SK-N-SH (cell line): ENCODE measurements around the gene CLN3. TPM values are rescaled to one million over a fixed set of nuclear protein-coding genes. Genes with fewer than 3 reads are reported as not detected.

ENCODE experiments used
- CTCF ChIA-PET: fragments of 300-600, 350-600 bp; formaldehyde crosslinking; extraction: SDS; loops from one replicate; lab custom pipeline; 2021; lab: Yijun Ruan, JAX
- POLR2A ChIA-PET: fragments of 350-600 bp; sonication (Branson Sonifier 250); formaldehyde crosslinking; extraction: SDS; loops from one replicate; lab custom pipeline; 2020; ENCODE audit warnings: antibody characterized with exemption, inconsistent platforms; lab: Yijun Ruan, JAX
- DNase-seq: peaks from one replicate; pipeline ENCODE4 v3.0.0; 2012
- H2AFZ ChIP-seq: fragments of 200-600 bp; sonication (generic); 2 replicates; pipeline ENCODE4 v1.8.1; 2016; ENCODE audit warnings: antibody characterized with exemption, mild to moderate bottlenecking, low read depth
- H3F3A ChIP-seq: fragments of 200-600 bp; sonication (generic); replicated peaks from 2 replicates; pipeline ENCODE3; 2016; ENCODE audit warnings: antibody characterized with exemption, mild to moderate bottlenecking; ENCODE audit not compliant: insufficient read depth
- H3K27ac ChIP-seq, 2 experiments: fragments of 200-500 bp in 1 of 2; fragments of 200-600 bp in 1 of 2; sonication (Bioruptor generic) in 1 of 2; sonication (generic), shearing (Covaris generic) in 1 of 2; 2 replicates each; pipeline versions ENCODE4 v1.5.1 to v1.6.1; 2014 to 2016; ENCODE audit warnings: low read depth in 2 of 2, inconsistent platforms in 1 of 2, low read length in 1 of 2, mild to moderate bottlenecking in 1 of 2, mixed read lengths in 1 of 2
- H3K27me3 ChIP-seq: fragments of 200-600 bp; sonication (generic), shearing (Covaris generic); 2 replicates; pipeline ENCODE4 v1.6.1; 2016; ENCODE audit warnings: mixed run types; ENCODE audit not compliant: insufficient read depth
- H3K36me3 ChIP-seq, 2 experiments: fragments of 200-500 bp in 1 of 2; fragments of 200-600 bp in 1 of 2; sonication (Bioruptor generic) in 1 of 2; sonication (generic) in 1 of 2; replicated peaks in 1 of 2; 2 replicates each; pipeline versions ENCODE3 to v1.5.1; 2014 to 2016; ENCODE audit warnings: low read length in 1 of 2, mild to moderate bottlenecking in 1 of 2; ENCODE audit not compliant: insufficient read depth in 2 of 2, control insufficient read depth in 1 of 2
- H3K4me1 ChIP-seq, 2 experiments: fragments of 200-500 bp in 1 of 2; fragments of 200-600 bp in 1 of 2; sonication (Bioruptor generic) in 1 of 2; sonication (generic), shearing (Covaris generic) in 1 of 2; 2 replicates each; pipeline versions ENCODE4 v1.5.1 to v1.6.1; 2014 to 2016; ENCODE audit warnings: low read depth in 1 of 2, low read length in 1 of 2, mixed run types in 1 of 2; ENCODE audit not compliant: insufficient read depth in 2 of 2, control insufficient read depth in 1 of 2
- H3K4me2 ChIP-seq: fragments of 200-600 bp; sonication (generic), shearing (Covaris generic); 2 replicates; pipeline ENCODE4 v1.6.1; 2017; ENCODE audit warnings: mixed run types
- H3K4me3 ChIP-seq, 2 experiments: fragments of 200-500 bp in 1 of 2; fragments of 200-600 bp in 1 of 2; sonication (Bioruptor generic) in 1 of 2; sonication (generic), shearing (Covaris generic) in 1 of 2; 2 replicates each; pipeline versions ENCODE4 v1.5.1 to v1.8.1; 2014 to 2016; ENCODE audit warnings: low read depth in 2 of 2, inconsistent platforms in 1 of 2, low read length in 1 of 2, mild to moderate bottlenecking in 1 of 2, mixed read lengths in 1 of 2, moderate library complexity in 1 of 2
- H3K79me2 ChIP-seq: fragments of 200-600 bp; sonication (generic); 2 replicates; pipeline ENCODE4 v1.8.1; 2017; ENCODE audit warnings: mild to moderate bottlenecking; ENCODE audit not compliant: insufficient read depth
- H3K9ac ChIP-seq: fragments of 200-600 bp; sonication (generic); 2 replicates; pipeline ENCODE4 v1.6.1; 2017; ENCODE audit warnings: mixed run types
- H3K9me2 ChIP-seq: fragments of 200-600 bp; sonication (generic); 2 replicates; pipeline ENCODE4 v1.6.1; 2017; ENCODE audit warnings: mixed run types
- H3K9me3 ChIP-seq: fragments of 200-600 bp; sonication (generic); 2 replicates; pipeline ENCODE4 v1.6.1; 2017; ENCODE audit warnings: mixed run types, mild to moderate bottlenecking, moderate library complexity
- H4K20me1 ChIP-seq: fragments of 200-600 bp; sonication (generic); 2 replicates; pipeline ENCODE4 v1.6.1; 2017; ENCODE audit warnings: mild to moderate bottlenecking, mixed run types; ENCODE audit not compliant: insufficient read depth
- CHD2 ChIP-seq: fragments of 150-350 bp; IDR thresholded peaks from 2 replicates; pipeline ENCODE4 v1.6.1; 2018; ENCODE audit warnings: low read length; ENCODE audit not compliant: partially characterized antibody
- CTCF ChIP-seq: fragments of 200-600 bp; sonication (generic); IDR thresholded peaks from 2 replicates; pipeline ENCODE4 v1.6.1; 2017; ENCODE audit warnings: antibody characterized with exemption, mild to moderate bottlenecking, moderate library complexity
- ELF1 ChIP-seq: IDR thresholded peaks from 2 replicates; pipeline ENCODE4 v1.4.0; 2012
- EP300 ChIP-seq, 2 experiments: IDR thresholded peaks; 2 replicates each; pipeline versions ENCODE4 v1.4.0 to v1.6.1; 2012; ENCODE audit warnings: borderline replicate concordance in 1 of 2, low read depth in 1 of 2, low read length in 1 of 2
- EZH2phosphoT487 ChIP-seq: fragments of 200-600 bp; sonication (generic); IDR thresholded peaks from 2 replicates; pipeline ENCODE4 v1.6.1; 2017; ENCODE audit warnings: low read depth, mixed run types, mild to moderate bottlenecking, antibody characterized with exemption, moderate library complexity, borderline replicate concordance
- FOXJ3 ChIP-seq: sonication (generic); formaldehyde crosslinking; IDR thresholded peaks from 2 replicates; pipeline ENCODE4 v1.5.1; 2020; ENCODE audit warnings: mild to moderate bottlenecking, missing genetic modification reagents
- FOXM1 ChIP-seq: IDR thresholded peaks from 2 replicates; pipeline ENCODE4 v1.4.0; 2012; ENCODE audit warnings: low read depth, mild to moderate bottlenecking
- IRF3 ChIP-seq: fragments of 150-350 bp; IDR thresholded peaks from 2 replicates; pipeline ENCODE4 v1.6.1; 2016; ENCODE audit warnings: mild to moderate bottlenecking, low read depth, low read length
- NRF1 ChIP-seq: IDR thresholded peaks from 2 replicates; pipeline ENCODE4 v1.6.1; 2012; ENCODE audit warnings: low read depth, mild to moderate bottlenecking, low read length
- RAD21 ChIP-seq: IDR thresholded peaks from 2 replicates; pipeline ENCODE4 v1.6.1; 2012; ENCODE audit warnings: mild to moderate bottlenecking, low read length
- REST ChIP-seq: IDR thresholded peaks from 2 replicates; pipeline ENCODE4 v1.6.1; 2012; ENCODE audit warnings: mild to moderate bottlenecking, low read depth, low read length, moderate library complexity
- RFX5 ChIP-seq: IDR thresholded peaks from 2 replicates; pipeline ENCODE4 v1.6.1; 2012; ENCODE audit warnings: mild to moderate bottlenecking, improper control_type of control experiment, low read length
- TAF1 ChIP-seq: IDR thresholded peaks from 2 replicates; pipeline ENCODE4 v1.6.1; 2012; ENCODE audit warnings: low read depth, mild to moderate bottlenecking, low read length, moderate library complexity, borderline replicate concordance
- TCF12 ChIP-seq: IDR thresholded peaks from 2 replicates; pipeline ENCODE4 v1.4.0; 2012
- TEAD4 ChIP-seq: IDR thresholded peaks from 2 replicates; pipeline ENCODE4 v1.4.0; 2012; ENCODE audit warnings: mild to moderate bottlenecking, borderline replicate concordance; ENCODE audit not compliant: insufficient read depth
- USF1 ChIP-seq: IDR thresholded peaks from 2 replicates; pipeline ENCODE4 v1.4.0; 2012; ENCODE audit warnings: low read depth, borderline replicate concordance
- USF2 ChIP-seq: fragments of 150-350 bp; IDR thresholded peaks from 2 replicates; pipeline ENCODE4 v1.6.1; 2017; ENCODE audit warnings: antibody characterized with exemption, low read length, low read depth, borderline replicate concordance
- YY1 ChIP-seq: IDR thresholded peaks from 2 replicates; pipeline ENCODE4 v1.4.0; 2012; ENCODE audit warnings: low read depth, mild to moderate bottlenecking
- ZBTB33 ChIP-seq: IDR thresholded peaks from 2 replicates; pipeline ENCODE4 v1.4.0; 2012; ENCODE audit warnings: low read depth, borderline replicate concordance
- WGBS: methylation state at CpG from one replicate; pipeline ENCODE4 v1.1.6; 2017; ENCODE audit warnings: low lambda C conversion rate; 5-methylcytosine and 5-hydroxymethylcytosine counted together
- polyA plus RNA-seq, 3 experiments: library from polyadenylated mRNA; depleted of rRNA; stranded (reverse); fragments of >200 nt; gene quantifications; 2 replicates each; pipeline ENCODE4 v1.2.3, GENCODE V29; 2012

Gene CLN3
- polyA plus RNA-seq, 1 of the 3 experiments (the other 2 are of a cell fraction) = 18.5 TPM

GRCh38 chr16:28526201-28527099 lies 34.6 kb upstream of the CLN3 start:
- TF ChIP-seq USF2 (no peak), EZH2phosphoT487 (no peak), TAF1 (no peak), REST (no peak), IRF3 (no peak), CTCF (no peak), YY1 (no peak), EP300 (IDR thresholded peaks at IDR 0.05; ENCODE audit: borderline replicate concordance in 1 of 2, low read depth in 1 of 2, low read length in 1 of 2) (no peak), RFX5 (no peak), ZBTB33 (no peak), NRF1 (no peak), ELF1 (no peak), FOXM1 (no peak), TEAD4 (no peak), RAD21 (no peak), TCF12 (no peak), CHD2 (no peak), USF1 (no peak), FOXJ3 (CRISPR knock-in tag) (no peak)
- CTCF ChIA-PET = no interaction called here
- Histone ChIP-seq H3K9me3 (no peaks in the 10 kb centered on the region), H3K36me3 (no peaks in the 10 kb centered on the region), H3K79me2 (no peaks in the 10 kb centered on the region), H3K9ac (no peak overlapping the region), H3K4me1 (no peaks in the 10 kb centered on the region), H3K27me3 (no peaks in the 10 kb centered on the region), H3F3A (no peaks in the 10 kb centered on the region), H3K9me2 (no peaks in the 10 kb centered on the region), H3K4me2 (no peak overlapping the region), H3K27ac (no peak overlapping the region), H2AFZ (no peak overlapping the region), H3K4me3 (no peak overlapping the region), H4K20me1 (no peaks in the 10 kb centered on the region)
- WGBS = 72% methylated on average over 11 of the region's 11 CpGs
- DNase-seq = no peak
- POLR2A ChIA-PET = no interaction called here
